Ishikawa (cell line): ENCODE results near the gene JPH2.

Source experiments
- CREB1 ChIP-seq: IDR thresholded peaks from 2 replicates; pipeline ENCODE4 v1.6.1; 2012; ENCODE audit warnings: low read depth
- EGR1 ChIP-seq: IDR thresholded peaks from 2 replicates; pipeline ENCODE4 v1.6.1; 2012
- EP300 ChIP-seq: IDR thresholded peaks from 2 replicates; pipeline ENCODE4 v1.6.1; 2012; ENCODE audit warnings: borderline replicate concordance
- NFIC ChIP-seq: IDR thresholded peaks from 2 replicates; pipeline ENCODE4 v1.6.1; 2012
- RAD21 ChIP-seq: IDR thresholded peaks from 2 replicates; pipeline ENCODE4 v1.6.1; 2012; ENCODE audit warnings: low read depth
- REST ChIP-seq: IDR thresholded peaks from 2 replicates; pipeline ENCODE4 v1.6.1; 2012; ENCODE audit warnings: low read depth, mild to moderate bottlenecking
- TAF1 ChIP-seq: IDR thresholded peaks from 2 replicates; pipeline ENCODE4 v1.6.1; 2012; ENCODE audit warnings: low read depth, mild to moderate bottlenecking
- TCF12 ChIP-seq: IDR thresholded peaks from 2 replicates; pipeline ENCODE4 v1.6.1; 2012; ENCODE audit warnings: low read depth
- TEAD4 ChIP-seq: IDR thresholded peaks from 2 replicates; pipeline ENCODE4 v1.6.1; 2012
- YY1 ChIP-seq: IDR thresholded peaks from 2 replicates; pipeline ENCODE4 v1.6.1; 2012; ENCODE audit warnings: low read depth
- TF ChIP-seq, protein P1 (sequence below): IDR thresholded peaks from 2 replicates; pipeline ENCODE4 v1.6.1; 2012
- TF ChIP-seq, protein P2 (sequence below): IDR thresholded peaks from 2 replicates; pipeline ENCODE4 v1.6.1; 2012

DNA sequence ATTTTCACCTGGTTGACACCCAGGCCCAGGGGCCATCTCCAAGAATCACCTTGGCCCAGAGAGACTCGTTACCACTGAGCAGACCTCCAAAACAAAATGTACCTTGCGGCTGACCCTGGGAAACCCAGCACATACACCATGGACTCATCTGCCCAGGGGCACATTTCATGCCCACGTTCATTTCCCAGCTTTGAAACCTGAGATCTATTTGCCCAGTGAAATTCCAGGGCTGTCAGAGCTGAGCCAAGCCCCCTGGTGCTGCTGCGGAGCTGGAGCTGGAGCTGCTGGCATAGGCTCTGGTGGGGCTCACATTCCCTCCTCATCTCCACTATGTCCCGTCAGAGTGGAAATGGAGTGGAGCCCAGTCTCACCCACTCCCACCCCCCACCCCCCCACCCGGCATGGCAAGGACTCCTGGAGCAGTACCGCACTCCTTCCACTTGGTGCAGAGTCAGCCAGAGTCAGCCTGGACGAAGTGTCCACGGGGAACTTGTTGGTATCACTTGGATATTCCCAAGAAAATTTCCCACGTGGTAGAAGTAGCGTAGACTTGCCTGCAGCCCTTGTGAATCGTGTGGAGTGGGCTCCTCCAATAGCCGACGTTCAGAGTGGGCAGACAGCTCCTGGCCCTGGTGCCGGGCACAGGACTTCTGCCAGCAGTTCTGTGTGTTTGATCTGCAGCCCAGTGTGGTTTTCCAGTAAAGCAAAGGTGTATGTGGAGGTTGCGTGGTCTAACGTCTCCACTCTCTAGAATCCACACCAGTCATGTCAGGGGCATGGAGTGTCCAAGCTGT lies 41.7 kb upstream of the JPH2 start:
- TF ChIP-seq RAD21: no peak
- no peak for TF ChIP-seq EGR1
- no peak for TF ChIP-seq TAF1
- no peak for TF ChIP-seq REST
- TF ChIP-seq, protein P1, sequence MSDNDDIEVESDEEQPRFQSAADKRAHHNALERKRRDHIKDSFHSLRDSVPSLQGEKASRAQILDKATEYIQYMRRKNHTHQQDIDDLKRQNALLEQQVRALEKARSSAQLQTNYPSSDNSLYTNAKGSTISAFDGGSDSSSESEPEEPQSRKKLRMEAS: no peak
- peak; percentile 35; the same call in 1 of the 2 replicates for TF ChIP-seq TEAD4
- no peak for TF ChIP-seq YY1
- TF ChIP-seq, protein P2, sequence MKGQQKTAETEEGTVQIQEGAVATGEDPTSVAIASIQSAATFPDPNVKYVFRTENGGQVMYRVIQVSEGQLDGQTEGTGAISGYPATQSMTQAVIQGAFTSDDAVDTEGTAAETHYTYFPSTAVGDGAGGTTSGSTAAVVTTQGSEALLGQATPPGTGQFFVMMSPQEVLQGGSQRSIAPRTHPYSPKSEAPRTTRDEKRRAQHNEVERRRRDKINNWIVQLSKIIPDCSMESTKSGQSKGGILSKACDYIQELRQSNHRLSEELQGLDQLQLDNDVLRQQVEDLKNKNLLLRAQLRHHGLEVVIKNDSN: no peak
- no peak for TF ChIP-seq NFIC
- TF ChIP-seq EP300: no peak
- TF ChIP-seq CREB1: no peak
- no peak for TF ChIP-seq TCF12
